GM18861 (cell line): ENCODE results near the gene NELFB.

Source experiments
- ATAC-seq: cut with Tn5 transposase; IDR thresholded peaks from one replicate; pipeline ENCODE4 v1.9.1; 2021; ENCODE audit not compliant: unreplicated experiment

Gene NELFB

DNA sequence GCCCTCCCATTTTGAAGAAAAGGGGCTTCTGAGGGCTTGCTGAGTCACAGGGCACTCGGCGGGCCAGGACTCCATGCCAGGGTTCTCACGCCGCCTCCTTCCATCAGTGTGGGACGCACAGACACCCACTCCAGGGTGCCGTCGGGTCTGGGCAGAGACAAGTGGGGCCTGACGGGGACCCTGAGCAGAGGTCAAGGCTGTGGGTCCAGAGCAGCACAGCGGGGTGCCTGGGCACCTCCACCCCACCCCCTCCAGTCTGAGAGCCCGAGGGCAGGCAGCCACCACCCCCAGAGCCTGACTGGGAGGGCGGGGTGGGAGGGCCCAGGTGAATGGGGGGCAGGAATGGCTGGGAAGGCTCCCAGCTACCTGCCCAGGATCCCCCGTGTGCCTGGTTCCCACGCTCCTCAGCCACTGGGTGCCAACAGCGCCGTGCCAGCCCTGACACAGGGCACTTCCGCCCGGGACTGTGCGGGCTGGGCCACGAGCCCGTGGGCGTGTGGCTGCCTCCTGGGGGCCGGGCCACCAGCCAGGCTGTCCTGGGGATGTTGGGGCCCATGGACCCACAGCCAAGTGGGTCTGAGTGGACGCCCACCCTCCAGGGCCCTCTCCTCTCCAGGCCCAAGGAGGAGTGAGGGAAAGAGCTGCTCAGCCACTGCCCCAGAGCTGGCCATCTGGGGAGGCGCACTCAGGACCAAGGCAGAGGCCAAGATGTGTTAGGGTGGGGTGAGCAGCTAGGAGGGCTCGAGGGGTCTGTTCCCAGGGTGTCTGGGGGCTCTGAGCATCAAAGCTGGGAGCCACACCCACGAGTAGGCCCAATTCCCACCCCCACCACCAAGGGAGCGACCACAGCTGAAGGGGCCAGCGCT is 57.1 kb downstream of the NELFB start:
- no peak for ATAC-seq

DNA sequence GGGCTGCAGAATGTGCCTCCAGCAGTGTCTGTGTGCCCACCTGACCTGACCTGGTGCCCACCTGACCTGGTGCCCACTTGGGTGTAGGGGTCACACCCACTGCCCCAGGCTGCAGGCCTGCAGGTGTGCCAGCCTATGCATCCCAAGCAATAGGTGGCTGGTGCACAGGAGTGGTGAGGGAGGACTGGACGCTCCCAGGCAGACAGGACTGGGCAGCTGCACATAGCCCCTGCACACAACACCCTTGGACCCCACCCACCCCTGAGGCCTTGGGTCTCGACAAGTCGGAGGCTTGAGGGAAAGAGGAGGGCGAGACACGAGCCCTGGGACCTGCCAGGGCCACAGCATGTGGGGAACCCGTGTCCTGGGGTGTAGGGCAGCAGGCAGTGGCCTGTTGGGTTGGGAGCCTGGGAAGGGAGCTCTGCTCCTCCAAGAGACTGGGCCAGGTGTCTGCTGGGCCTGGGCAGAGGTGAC is 57.8 kb downstream of the NELFB start:
- no peak for ATAC-seq

DNA sequence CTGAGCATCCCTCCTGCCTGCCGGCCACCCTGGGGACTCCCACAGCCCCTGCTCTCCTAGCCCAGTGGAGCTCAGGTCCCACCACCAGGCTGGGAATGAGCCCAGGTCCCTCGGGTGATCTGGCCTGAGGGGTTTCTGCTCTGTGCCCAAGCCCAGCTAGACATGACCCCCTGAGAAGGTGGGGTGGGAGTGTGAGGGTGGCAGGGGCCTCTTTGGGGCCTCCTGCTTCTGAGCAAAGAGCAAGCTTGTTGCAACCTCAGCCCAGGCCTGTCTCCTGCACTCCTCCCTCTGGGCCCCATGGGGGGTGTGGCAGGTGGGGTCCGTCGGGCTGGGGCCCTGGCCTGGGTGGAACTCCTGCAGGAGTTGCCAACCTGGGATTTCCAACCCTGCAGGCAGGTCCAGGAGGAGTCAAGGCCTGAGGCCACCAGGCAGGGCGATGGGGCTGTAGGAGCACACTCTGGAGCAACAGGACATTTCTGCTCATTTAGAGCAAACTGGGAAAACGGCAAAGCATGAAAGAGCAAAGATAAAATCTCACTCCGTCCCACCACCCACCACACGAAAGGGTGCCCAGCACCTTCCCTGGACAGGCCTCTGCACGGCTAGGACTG is 58.3 kb downstream of the NELFB start:
- no peak for ATAC-seq

DNA sequence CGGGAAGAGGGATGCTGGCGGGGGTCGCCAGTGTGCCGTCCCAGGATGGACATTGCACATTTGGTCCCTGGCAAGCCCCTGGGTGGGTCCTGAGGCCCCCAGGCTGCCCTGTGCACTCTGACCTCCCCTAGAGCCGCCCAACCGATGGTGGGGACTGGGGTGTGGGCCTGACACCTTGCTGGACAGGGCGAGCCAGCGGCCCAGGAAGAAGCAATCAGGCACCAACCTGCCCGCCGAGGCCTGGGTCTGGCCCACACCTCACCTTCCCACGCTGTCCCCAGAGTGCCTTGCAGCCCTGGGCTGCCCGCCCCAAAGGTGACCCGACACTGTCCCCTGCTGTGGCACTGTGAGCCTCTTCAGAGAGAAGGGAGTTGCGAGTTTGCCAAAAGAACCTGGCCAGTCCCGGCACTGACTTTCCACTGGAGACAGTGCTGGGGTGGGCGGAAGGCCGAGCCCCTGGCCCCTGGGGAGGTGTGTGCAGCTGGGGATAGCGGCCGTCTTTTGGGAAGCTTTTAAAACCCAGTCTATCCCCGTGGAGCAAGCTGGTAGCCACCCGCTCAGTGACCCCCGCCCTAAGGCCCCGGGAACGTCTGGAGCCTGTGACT is 58.9 kb downstream of the NELFB start:
- ATAC-seq = no peak

DNA sequence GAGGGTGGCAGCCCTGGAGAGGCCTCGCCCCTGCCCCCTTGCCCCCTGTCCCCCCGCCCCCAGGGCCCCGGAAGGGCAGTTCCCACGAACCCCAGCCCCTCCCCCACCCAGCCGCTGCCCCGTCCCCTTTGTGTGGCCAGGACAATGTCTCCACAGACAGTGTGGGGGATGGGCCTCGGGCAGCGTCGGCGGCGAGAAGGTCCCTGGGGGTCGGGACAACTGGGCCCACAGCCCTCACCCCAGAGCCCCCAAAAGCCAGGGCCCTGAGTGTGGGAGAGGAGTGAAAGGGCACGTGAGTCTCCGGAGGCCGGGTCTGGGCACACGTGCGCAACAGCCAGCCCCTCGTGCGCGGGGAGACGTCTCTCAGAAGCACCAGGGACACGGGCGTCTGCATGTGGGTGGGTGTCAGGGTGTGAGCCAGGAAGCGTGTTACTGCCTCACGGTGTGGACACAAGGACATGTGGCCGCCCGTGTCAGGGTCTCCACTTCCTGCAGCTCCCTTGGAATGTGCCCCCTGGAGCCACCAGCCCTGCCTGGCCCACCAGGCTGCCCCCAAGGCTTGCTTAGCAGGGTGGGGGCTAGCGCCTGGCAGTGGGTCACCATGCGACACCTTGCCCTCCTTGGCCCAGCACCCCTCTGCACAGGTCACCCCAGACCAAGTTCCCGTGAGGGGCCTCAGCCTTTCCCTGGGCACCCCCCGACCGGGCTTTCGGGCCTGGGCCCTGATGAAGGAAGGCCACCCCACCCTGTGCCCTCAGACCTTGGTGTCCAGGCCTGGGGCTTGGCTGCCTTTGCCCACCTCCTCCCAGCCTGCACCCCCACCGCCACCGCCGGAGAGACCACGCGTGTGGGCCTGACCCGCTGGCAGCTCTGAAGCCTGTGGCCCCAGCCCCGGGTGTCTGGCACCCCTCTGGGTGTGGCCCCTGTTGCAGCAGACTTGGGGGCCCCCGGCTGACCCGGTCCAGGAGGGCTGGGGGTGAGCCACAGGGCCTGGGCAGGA is 59.7 kb downstream of the NELFB start:
- no peak for ATAC-seq

DNA sequence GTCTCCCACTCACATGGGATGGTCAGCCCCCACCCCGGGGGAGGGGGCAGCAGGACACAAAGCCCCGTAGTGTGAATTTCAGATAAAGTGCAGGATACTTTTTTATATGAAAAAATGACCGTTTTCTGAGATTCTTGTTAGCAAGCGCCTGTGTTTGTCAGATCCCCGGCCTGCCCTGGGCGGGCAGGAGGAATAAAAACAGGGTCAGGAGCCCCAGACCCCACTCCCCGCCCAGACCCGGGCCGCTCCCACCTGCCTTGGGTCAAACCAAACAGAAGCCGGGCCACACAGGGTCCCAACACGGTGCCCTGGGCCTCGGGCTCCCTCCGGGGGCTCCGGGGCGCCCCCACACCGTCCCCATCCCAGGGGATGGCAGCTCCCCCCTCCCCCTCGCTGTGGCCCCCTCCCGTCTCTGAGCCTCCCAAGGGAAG is 60.5 kb downstream of the NELFB start:
- ATAC-seq = no peak

DNA sequence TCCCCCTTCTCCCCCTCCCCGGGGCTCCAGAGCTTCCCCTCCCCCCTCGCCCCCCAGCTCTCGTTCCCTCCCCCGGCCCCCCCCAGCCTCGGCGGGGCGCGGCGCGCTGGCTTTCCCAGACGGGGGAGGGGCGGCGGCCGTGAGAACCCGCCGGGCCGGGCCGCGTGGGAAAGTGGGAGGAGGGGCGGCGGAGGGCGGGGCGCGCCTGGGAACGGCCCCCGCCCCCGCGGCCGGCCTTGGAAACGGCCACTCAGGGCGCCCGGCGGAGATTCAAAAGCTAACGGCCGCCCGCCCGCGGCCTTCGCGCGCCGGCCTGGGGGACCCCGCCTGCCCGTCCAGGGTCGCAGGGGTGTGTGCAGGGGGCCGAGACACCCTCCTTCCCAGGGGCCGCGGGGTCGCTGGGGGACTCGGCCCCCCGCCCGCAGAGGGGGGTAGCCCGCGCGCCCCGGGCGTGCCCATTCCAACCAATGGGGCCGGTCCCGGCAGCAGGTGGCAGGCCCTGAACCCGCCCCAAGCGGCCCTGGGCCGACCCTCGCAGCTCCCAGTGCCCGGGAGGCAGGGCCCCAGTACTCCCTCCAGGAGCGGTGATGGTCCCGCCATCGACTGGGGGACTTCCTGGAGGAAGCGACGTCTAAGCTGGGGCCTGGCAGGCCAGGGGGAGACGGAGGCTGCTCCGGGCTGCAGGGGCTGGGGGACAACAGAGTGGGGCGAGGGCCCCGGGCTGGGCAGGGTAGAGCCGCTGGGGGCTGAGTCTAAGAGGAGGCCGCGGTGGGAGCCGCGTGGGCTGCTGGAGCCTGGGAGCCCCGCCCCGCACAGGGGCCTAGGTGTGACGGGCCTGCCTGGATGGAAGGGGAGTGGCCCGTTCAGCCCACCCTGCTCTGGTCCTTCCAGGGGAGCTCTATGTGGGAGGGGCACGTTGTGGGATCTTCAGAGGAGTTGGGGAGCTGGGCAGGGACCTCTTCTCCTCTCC is 61.2 kb downstream of the NELFB start:
- no peak for ATAC-seq

DNA sequence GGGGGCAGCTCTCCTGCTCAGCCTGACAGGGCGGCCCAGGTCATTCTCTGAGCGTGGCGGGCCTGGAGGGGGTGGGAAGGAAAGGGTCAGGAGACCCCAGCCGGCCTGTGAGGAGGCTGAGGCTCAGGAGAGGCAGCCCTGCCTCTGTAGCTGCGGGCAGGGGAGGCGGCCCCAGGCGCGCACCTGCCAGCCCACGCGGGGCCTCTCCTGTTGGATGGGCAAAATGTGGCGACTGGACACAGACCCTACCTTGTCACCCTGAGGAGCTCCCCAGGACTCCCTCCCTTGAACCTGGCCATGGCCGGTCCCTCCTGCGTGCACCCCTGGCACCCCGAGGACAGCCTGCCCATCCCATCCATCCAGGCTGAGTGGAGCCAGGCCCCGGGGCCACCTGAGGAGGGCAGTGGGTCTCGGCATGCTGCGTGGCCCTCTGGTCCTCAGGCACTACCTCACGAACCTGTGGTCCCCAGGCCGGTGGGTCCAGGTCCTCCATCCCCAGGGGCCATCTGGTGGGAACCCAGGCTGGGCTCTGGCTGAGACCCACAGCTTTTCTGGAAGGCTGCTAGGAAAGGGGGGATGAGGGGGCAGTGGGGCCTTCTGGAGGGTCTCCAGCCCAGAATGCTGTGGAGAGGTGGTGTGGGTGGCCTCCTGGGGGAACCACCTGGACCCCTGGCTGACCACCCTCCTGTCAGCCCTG is 62.0 kb downstream of the NELFB start:
- ATAC-seq = no peak

DNA sequence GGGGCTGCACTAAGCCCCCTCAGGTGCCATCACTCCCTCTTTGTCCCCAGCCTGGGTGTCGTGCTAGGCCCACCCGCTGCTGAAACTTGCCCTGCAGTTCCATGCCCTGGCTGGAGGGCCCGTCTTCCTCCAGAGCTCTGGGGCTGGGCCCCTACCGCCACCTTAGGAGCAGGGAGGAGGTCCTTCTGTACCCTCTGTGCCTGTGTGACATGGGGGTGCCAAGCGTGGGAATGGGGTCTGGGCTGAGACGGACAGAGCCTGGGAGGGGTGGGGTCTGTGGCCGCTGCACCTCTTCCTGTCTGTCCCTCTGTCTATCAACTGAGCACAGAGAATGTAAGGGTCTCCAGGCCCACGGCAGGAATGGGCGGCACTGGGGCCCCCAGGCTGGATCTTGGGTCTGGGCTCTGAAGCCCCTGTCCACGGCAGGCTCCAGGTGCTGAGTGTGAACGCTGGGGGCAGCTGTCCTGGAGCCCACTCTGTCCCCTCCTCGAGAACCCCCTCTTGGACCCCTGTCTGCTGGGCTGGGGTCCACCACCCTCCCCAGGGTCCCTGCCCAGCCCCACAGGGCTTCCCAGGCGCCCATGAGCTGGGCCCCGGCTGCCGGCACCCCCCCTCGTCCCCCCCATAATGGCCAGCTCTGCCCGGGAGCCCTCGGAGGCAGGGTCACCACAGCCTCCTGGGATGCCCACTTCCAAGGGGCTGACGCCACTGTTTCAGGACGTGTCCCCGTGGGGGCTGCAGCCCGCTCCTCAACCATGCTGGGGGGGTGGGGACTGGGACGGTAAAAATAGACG is 62.8 kb downstream of the NELFB start:
- ATAC-seq = no peak

DNA sequence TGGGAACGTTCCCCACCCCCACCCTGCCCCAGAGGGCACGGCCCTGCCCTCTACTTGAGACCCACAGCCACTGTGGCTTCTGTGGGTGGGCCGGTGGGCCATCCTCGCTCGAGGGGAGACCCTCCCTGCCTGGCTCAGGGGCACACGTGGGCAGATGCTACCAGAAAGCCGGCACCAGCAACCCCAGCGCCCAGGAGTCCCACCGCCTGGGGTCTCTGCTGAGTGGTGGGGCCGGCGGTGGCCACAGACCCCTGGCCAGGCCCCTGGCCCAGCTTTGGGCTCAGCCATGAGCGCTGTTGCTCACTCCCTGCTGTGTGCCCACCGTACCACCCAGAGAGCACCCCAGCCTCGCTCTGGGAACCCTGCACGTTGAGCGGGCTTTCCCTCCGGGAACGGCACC is 63.5 kb downstream of the NELFB start:
- ATAC-seq = no peak

DNA sequence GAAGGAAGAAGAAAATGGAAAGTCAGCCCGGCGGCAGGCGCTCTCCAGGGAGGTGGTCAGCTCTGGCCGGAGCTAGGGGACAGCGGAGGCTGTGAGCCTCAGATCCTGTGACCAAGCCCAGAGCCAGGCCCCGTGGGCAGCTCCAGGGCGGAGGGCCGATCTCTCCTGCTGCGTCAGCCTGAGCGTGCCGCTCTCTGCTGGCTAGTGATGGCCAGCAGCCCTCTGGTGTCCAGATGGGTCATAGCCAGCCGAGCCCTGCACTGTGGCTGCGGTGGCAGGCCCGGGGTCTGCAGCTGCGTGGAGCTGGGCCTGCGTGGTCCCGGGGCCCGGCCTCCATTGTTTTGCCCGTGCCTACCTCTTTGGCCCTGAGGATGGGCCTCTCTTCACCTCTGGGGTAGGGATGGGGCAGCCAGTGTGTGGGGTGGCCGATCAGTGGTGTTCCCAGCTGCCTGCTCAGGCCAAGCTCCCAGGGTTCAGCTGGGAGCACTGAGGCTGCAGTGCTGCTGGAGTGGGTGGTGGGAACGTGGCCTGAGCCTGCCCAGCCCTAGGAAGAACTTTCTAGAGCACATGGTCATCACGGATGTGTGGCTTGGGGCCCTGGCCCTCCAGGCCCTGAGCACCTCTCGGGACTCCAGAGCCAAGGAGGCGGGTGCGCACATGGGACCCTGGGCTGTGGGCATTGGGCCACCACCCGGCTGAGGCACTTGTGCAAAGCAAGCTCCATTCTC is 64.0 kb downstream of the NELFB start:
- ATAC-seq = no peak

DNA sequence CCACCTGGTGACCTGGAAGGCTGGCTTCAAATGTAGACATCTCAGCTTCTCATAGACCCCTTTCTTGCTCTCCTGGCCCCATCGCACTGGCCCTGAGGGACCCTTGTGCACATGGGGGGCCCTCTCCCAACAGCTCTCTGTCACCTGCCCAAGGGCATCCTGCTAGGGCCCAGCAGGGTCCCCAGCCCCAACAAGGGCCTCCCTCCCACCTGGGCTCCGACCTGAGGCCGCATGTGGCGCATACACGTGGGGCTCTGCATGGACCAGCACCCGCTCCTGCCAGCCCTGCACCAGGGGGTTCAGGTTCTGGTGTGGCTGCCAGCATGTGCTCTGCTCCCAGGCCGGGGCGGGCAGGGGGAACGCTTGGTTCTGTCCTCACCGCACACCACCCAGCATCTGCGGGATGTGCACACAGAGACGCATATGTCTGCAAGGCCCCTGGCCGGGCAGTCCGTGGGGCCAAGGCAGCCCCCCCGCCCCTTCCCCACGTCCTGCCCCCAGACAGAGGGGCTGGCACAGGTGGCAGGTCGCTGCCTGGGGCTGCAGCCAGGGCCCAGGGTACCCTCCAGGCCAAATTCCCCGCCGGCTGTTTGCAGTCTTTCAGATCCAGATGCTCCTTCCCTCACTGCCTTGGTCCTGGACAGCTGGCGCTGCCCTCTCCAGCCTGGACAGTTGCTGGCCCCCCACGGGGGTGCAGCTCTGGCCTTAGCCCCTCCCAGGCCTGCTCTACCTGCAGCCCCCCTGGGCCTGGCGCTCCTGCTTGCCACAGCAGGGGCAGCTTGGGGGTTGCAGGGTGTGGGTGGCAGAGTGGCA is 64.8 kb downstream of the NELFB start:
- no peak for ATAC-seq

DNA sequence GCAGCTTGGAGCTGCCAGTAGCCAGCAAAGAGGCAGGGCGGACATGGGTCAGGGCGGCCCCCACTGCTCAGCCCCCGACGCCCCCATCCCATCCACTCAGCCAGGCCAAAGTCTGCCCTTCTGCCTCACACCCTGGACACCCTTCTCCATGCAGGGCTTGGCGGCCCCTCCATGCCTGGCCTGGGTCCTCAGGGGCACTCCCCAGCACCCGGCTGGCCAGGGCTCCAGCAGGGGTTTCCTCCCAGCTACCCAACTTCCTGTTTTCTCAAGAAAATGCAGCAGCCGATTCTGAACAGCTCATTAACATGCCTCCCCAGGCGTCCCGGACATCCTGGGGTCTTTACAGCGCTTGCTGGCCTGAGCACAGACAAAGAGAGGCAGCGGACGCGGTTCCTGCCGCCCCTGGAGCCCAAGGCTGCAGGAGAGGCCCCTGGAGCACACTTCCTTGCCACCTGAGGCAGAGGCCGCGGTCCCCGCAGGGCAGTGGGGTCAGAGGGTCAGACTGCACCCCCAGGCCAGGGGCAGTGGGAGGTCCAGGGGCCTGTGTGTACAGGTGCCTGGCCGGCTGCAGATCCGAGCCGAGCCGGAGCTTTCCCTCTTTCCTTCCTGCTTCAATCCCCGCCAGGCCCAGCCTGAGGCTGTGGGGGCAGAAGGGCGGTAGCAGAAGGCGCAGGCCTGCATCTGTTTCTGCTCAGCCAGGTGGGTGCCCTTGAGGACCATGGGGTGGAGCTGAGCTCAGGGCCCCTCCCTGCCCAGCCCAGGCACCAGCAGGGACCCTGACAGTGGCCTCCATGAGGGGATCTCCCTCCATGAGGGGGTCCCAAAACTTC is 65.6 kb downstream of the NELFB start:
- ATAC-seq = no peak

DNA sequence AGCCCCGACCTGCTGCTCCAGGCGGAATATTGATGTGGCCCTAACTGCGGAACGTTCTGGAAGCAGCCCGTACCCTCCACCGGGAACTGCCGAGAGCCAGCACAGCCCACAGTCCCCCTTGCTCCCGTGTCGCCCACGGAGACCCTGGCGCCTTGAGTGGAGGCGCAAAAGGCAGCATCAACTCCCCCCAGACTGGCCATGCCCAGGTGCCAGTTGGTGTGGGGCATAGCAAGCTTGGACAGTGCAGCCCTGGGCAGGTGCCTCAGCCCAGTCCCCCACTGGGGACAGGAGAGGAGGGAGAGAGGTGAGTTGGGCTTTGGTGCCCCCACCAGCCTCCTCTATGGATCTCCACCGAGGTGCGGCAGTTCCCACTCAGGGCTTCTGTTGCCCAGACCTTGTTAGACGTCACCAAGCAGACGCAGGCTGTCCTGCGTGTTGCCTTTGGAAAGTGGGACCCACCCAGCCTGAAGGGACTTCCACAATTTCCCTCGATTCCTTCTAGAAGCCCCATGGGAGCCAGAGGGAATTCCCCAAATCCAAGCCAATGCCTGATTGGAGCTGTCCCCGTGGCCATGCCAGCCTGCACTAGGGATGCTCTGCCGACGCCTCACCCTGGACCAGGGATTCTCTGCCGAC is 66.7 kb downstream of the NELFB start:
- ATAC-seq = no peak
